Activated T-cell treated with anti-CD3 and anti-CD28 coated beads for 24 hours (primary cell): ENCODE data around the gene ASXL1.

Source experiments
- DNase-seq: peaks from one replicate; pipeline ENCODE4 v3.0.0-alpha.2; 2020; ENCODE audit warnings: low read depth

Gene ASXL1

DNA sequence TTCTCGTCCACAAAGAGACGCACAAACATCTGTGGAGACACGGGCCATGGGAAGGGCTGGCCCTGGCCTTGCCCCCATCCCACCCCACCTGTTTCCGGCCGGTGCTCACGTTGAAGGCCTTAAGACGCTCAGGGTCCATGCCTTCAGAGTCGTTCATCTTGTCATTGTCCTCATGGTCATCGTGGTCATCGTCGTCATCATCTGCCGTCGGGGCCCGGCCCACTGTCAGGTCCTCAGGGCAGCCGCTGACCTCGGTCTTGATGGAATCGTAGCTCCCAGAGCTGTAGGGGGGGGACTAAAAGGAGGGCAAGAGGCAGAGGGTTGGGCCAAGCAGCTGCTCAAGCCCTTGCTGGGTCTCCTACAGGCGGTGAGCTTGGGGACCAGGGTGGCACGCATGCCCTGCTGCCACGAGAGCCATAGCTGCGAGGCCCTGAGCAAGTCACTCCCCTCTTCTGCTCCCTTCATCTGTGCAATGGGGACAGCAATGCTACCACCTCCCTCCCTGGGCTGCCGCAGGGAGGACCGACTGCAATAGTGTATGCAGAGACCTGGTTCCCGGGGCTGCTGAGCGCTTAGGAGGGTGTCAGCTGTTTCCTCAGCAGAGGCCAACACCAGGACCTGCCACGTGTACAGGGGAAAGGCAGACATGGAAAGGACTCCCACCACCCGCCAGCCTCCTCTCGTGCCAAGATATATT lies 95.5 kb downstream of the ASXL1 start:
- DNase-seq = no peak

DNA sequence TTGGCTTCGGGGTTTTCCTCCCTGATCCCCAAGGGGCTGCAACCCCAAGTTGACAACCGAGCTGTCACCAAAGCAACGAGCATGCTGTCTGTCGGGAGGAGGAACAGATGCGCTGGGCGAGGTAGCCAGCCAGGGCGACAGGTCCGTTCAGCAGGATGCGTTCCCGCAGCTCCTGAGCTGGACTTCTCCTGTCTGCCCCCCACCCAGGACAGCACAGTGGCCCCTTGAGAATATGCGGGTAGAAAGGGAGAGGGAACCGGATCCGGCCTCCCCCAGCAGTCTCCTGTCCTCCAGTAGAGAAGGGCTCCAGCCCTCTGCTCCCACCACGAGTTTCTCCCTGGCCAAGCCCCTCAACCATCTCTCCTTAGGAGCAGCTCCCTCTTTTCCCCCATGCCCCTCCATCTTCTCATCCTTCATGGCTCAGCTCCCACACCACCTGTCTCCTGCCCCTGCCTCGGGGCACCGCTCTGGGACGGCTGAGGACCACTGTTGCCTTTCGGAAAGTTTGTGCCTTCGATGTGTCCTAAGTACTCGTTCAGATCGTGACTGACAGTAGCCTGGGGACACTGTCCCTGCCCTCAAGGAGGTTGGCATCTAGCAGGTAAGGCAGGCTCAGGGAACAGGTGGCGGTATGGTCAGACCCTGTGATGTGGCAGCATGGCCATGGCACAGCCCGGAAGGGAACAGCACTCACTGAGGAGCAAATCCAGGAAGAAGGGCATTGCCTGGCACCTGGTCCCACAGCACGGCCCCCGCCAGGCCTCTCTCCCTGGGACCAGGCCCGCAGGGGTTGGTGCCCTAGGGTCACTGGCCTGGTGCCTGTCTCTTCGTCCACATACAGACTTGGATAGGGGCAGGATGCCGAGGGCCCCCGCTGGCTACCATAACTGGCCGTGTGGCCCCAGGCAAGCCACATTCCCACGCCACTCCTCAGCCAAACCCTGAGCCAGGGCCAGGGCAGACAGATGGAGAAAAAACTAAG lies 96.3 kb downstream of the ASXL1 start:
- no peak for DNase-seq

DNA sequence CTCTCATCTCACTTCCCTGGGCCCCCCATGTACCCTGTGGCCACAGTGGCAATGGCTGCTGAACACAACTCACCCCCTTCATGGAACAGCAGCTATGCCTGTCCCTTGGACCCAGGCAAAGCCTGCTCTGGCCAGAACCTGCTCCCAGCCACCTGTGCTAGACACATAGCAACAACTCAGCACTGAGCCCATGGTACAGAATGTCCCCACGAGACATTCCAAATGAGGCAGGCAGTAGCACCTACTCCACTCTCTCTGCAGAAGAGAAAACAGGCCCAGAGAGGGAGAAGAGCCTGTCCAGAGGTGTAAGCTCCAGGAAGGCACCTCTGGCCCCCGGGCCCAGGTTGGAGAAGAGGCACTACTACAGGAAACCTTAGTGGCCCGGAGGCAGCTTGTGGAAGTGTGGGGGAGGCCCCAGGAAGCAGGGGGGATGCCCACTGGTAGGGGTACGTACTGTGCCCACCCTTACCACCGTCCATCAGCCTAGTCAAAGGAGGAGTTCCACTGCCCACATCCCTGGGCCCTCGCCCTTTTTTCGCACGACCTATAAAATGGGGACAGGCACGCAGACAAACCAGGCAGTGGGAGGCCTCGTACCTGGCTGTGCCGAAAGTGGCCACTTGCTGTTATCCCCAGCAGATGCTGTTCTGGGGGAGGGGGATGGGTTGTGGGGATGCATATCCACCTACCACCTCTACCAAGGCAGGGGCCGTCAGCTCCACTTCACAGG lies 97.2 kb downstream of the ASXL1 start:
- no peak for DNase-seq

DNA sequence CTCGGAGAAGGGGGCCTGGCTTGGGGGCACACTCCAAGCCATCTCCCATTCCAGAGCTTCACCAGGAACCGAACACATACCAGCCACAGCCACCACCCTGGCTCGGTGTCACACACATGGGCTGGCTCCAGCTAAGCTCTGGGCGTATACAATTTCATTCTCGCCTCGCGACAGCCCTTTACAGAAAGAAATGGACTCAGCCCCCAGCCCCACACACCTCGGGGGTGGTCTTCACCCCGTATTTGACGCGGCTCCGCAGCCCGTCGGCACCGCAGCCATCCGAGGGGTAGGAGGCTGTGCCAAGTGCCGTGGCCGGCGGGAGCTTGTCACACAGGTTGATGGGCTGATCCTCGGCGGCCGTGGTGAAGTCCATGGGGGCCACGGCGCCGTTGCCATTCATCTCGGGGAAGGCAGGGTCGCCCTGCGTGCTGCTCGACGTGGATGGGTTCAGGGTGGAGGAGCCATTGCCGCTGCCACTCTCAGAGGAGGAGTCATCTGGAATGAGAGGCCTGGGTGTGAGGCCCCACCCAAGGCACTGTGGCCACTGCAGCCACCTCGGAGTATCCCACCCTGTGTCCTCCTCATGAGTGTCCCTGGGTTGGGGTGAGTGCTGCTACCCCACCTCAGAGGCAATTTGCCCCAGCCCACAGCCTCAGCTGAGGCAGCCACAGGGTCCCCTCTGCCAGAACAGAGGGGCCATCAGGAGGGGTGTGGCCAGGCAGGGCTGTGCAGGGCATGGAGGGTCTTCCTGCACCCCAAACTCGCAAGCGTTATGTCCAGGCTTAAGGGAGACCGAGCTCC lies 98.0 kb downstream of the ASXL1 start:
- DNase-seq = no peak

DNA sequence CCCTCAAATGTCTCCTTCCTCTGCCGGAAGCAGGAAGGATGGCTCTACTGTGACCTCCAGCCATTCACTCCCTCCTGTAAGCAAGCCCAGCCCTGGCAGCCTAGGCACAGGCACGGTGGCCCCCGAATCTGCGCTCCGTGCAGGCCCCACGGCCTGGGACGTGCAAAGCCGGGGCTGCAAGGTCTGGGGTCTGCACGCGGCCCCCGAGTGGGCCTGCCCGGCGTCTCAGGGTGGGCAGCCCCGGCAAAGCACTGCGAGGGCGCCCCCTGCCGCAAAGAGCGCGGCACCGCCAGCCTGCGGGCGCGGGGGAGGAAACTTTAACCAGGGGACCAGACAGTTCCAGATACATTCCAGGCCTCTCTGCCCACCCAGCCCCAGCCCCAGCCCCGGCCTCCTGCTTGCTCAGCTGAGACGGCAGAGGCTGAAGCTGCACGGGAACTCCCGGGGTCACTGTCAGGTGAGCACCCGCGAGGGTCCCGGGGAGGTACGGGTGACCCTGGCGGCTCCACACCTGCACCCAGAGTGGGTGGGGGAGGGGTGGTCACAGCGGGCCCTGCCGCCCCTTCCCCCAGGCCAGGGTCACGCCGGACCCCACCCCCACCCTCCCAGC lies 98.8 kb downstream of the ASXL1 start:
- DNase-seq = no peak

DNA sequence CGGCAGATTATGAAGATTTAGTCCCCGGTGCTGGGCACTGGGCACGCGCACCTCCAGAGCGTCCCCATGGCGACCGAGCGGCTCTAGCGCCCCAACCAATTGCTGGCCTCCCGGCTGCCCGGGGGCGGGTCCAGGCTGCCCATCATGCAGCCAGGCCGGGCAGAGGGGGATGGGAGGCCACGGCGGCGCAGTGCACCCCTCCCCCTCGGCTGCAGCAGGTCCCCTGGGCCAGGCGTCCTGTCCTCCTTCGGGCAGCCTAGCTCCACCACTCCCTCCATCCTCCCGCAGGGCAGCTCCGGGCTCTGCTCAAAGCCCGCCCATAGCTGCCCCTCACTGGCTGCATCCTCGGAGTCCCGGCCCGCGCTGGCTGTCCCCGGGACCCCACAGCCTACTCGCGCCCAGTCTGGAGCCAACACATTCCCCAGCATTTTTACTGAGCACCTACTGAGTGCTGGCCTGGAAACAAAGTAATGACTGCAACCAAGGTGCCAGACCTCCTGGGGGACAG lies 99.4 kb downstream of the ASXL1 start:
- DNase-seq = no peak

DNA sequence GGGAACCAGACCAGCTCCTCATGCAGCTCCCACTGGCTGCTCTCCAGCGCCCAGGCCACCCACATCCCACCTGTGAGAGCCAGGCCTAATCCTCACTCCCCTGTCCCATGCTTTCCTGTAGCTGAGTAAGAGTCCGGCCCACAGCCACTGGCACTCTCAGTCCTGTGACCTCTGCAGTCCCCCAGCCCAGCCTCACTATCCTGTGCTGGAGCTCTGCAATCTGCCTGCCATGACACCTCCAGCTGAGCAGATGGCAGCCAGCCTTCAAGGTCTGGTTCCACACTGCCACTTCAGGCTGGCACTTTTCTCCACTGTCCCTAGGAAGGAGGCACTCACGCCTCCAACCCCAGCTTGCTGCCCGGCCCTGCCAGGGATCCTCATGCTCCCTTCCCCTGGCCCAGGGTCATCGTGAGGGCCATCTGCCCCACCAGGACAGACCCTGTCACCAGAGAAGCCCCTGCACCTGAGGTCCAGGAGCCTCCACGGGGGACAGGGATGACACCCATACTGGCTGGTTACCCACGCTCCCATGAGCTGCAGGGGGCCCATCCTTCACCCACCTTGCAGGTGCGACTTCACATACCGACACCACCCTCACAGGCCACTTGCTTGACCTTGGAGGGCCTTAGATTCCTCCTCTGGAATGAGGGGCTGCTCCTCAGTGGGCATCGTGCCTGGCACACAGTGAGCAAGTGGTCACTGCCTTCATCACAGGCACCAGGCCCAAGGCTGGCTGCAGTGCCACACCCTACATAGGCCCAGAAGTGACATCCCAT lies 100.1 kb downstream of the ASXL1 start:
- DNase-seq = no peak

DNA sequence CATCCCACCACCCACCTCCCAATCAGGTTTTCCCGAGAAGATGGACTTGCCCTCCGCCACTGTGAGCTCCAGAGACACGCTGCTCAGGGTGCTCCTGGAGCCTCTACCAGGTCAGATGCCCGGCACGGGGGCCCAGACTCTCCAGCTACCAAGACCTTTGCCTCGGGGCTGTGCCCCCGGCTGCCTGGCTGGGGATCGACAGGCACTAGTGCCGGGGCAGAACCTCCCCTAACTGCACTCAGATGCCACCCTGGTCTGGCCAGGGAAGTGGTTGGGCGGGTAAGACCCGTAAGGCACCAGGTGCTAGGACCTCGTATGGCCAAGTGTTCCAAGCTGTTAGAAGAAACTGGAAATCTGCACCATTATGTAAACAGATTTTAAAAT lies 100.7 kb downstream of the ASXL1 start:
- no peak for DNase-seq

DNA sequence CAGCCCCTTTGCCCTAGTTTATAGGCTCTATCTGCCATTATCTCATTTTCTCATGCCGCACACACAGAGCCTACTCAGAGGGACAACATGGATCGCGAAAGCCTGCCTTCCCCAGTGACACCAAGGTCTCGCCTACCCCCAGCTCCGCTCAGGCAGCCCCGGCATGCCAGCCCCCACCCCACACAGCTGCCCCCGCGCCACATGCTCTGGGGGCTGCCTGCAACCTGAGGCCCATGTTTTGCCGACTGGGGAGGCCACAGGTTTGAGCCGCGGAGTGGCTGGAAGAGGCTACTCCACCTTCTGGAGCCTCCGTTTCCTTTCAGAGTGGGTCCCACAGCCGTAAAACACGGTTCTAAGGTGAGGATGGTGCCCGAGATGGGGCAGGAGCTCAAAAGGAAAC lies 102.1 kb downstream of the ASXL1 start:
- DNase-seq = no peak

DNA sequence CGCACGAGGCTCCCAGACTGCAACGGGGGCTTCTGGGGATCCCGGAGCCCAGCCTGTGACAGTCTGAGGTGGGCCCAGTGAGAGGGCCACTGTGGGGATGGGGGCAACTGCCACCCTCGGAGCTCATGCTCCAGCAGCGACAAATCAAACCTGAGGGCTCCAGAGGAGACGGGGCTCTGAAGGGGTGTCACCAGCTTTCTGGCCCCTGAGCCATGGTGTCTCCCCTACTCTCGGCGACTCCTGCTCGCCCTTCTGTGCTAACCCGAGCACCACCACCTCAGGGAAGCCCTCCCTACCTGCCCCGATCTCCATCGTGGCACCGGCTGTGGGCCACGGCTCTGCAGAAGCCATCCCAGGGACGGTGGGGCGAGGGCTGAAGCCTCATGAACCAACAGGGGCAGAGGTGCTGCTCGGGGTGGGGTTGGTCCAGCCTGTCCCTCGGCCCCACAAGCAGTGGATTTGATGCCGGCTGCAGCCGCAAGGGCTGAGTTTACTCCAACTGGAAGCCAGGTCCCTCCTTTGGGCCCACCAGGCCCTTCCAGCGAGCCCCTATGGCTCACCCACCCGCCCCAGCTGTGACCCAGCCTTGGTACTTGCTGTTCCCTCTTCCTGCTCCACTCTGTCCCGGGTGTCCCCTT lies 102.7 kb downstream of the ASXL1 start:
- no peak for DNase-seq

DNA sequence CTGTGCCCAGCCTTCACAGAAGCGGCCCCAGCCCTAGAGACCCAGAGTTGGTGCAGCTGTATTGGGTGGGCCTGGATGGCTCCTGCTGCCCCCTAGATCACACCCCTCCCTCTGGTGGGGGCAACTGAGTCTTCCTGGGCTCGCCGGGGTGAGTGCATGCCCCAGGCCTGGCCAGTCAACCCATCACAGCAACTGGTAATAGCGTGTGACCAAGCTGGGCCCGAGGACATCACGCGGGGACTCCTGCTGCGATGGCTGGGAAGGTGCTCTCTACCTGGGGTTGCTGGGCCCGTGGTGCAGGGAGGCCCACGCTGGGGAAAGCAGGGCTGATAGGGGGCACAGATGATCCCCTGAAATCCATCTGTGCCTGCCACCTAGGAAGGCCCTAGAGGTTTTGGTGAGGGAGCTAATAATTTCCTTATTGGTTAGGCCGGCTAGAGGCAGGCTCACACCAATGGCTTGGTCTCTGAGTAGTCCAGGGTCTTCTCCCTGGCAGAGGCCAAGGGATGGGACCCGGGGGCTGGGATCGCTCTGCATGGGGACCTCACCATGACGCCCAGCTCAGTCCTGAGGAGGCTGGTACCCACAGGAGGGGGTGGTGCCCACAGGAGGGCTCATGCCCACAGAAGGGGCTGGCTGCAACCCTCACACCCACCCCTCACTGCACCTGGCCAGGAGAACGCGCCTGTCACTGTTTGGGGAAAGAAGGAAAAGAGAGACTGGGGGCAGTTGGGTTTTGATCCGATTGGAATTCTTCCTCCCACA lies 103.9 kb downstream of the ASXL1 start:
- DNase-seq = no peak

DNA sequence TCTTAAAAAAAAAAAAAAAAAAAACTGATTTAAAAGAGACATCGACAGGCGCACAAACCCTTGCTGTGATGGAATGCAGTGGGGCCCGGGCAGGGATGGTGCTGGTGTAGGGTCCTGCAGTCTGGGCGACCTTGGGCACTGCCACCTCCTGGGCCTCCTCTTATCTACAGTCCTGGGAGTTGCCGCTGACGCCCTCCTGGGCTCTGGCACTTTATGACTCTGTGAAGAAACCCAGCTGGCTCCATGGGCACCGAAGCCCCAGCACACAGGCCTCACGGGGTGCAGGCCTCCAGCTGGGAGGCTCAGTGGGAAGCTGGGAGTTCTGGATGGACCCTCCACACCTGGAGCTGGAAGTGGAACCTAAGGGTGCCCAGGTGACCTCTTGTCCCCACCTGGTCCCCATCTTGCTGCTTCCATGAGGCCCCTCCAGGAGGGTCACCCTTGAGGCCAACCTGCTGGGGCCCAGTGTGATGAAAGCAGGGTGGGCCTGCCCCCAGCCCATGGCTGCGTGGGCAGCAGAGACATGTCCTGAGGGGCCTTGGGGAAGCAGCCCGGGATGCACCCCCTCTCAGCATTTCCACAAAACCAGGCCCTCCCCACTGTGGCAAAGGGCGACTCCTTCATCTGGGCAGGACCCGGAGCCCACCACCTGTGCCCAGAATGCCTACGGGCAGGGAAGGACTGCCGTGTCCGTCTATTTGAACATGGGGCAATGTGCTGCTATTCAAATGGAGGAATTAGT lies 104.9 kb downstream of the ASXL1 start:
- no peak for DNase-seq

DNA sequence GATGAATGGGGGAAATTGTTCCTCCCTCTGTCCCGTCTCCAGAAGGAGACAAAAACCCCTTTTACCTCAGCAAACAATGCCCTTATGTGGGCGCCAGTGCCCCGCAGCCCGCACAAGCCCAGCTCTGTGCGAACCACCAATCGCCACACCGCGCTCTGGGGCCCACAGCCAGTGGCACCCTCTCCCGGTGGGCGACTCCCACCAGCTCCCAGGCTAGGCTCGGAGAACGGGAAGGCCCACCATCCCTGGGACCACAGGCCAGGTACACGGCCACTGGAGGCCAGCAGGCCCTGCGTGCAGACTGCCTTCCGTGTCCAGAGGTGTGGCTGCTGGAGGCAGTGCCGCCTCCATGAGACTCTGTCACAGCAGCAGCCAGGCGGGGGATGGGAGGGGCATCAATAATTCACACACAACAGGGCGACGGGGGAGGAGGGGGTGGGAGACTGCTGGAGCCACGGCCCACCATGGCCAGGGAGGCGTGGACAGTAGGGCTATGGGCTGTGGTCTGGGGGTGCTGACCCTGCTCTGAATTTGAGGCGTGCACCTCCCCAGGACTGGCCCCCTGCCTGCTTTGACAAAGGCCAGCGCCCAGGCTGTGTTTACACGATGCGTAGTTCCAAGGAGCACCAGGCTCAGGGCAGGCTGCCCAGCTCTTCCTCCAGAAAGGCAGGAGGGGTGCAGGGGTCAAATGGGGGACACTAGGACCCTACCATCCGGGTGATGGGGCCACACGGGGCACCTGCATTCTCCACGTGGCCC lies 105.7 kb downstream of the ASXL1 start:
- no peak for DNase-seq

DNA sequence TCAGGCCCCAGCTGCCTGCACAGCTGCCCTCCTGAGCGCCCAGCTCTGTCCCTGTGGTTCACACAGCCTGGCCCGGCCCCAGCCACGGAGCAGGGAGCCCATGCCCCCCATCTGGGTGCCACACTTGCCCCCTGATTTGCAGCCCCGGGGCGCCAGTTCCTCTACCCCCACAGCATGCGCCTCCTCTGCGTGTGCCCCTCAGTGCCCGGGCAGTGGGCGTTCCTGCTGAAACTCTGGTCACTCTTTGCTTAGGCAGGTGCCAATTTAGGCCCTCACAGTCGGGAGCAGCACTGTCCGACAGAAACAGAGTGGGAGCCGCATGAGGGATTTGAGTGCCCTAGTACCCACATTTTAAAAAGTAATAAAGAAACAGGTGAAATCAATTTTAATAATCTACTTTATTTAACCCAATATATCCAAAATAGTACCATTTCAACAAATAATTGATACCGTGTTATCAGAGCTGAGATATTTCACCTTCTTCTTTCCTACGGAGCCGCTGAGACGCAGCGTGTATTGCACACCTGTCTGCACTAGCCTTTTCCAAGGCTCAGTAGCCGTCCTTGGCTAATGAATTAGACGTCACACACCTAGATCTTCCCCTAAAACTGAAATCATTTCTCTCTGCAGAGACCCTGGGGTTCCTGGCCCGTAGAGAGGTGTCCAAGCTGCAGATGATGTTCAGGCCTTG lies 106.4 kb downstream of the ASXL1 start:
- DNase-seq = no peak

DNA sequence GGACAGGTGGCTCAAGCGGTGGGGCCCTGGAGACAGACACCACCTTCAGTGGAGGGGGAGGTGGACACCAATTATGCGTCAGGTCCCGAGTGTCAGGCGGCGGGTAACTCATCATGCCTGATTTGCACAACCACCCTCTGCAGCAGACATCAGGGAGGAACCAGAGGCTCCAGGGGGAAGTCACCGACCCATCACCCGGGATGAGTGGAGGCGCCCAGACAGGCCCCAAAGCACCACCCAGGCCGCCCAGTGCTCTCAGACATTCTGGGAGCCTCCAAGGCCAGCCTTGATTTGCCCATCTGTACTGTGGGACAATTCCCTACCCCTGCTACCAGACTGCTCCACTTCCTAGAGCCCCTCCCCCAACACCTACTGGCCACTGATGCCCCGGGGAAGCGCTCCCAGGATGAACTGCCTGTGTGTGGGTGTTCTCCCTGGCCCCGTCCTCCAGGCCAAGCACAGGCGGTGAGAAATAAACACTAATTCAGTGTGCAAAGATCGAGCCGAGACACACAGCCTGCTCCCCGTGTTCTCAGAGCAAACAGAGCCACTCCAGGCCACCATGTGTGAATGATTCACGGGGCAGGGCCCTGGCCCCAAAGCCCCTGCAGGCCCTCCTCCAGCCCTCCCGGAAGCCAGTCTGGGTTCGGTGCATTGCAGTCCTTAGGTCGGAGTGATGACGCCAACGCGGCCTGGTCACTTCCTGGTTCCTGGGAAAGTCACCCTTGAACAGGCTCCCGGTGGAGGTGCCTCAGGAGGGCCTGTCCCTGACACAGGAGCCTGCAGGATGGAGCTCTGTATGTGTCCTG lies 107.2 kb downstream of the ASXL1 start:
- DNase-seq = no peak
